Measurements from ENCODE around the gene AGFG2. TPM values are rescaled to one million over a fixed set of nuclear protein-coding genes. Genes with fewer than 3 reads are reported as not detected.

AGFG2 gene
- total RNA-seq, 4 donors from 2014 or later, result 47.1 to 62.7 (median 58.6) TPM

- intact Hi-C loops (cut with DNase I; ENCODE audit: low total_unique reads), result no loop called here
- H3K4me3 ChIP-seq (ENCODE audit: low read depth, poor library complexity, severe bottlenecking), result no peak overlapping the region
- TF ChIP-seq CTCF (IDR thresholded peaks at IDR 0.05) (no peak), POLR2A (IDR thresholded peaks at IDR 0.05) (no peak)
- DNase-seq (ENCODE audit: low spot score in 2 of 2), result no peak
- WGBS, 2 donors, result 91 to 94% methylated on average over 13 of the region's 13 CpGs
Measured at GRCh38 chr7:100576384-100576993, 37.5 kb downstream of the AGFG2 start.

GRCh38 chr7:100577103-100577502 is 38.1 kb downstream of the AGFG2 start:
- DNase-seq (ENCODE audit: low spot score in 2 of 2), result no peak
- intact Hi-C loops (cut with DNase I; ENCODE audit: low total_unique reads), result no loop called here
- TF ChIP-seq CTCF (IDR thresholded peaks at IDR 0.05) (no peak), POLR2A (IDR thresholded peaks at IDR 0.05) (no peak)
- no peak overlapping the region for H3K4me3 ChIP-seq (ENCODE audit: low read depth, poor library complexity, severe bottlenecking)
- WGBS, 2 donors, result 93 to 95% methylated on average over 23 to 24 of the region's 24 CpGs

- intact Hi-C loops (cut with DNase I; ENCODE audit: low total_unique reads), result no loop called here
- TF ChIP-seq POLR2A (IDR thresholded peaks at IDR 0.05) (no peak), CTCF (IDR thresholded peaks at IDR 0.05) (no peak)
Measured at GRCh38 chr7:100577507-100577906, 38.5 kb downstream of the AGFG2 start.

GRCh38 chr7:100578246-100579183 is 39.5 kb downstream of the AGFG2 start:
- no peak overlapping the region for H3K4me3 ChIP-seq (ENCODE audit: low read depth, poor library complexity, severe bottlenecking)
- intact Hi-C loops (cut with DNase I; ENCODE audit: low total_unique reads), result no loop called here
- no peak for TF ChIP-seq POLR2A (IDR thresholded peaks at IDR 0.05)
- no peak for TF ChIP-seq CTCF (IDR thresholded peaks at IDR 0.05)
- no peak for DNase-seq (ENCODE audit: low spot score in 2 of 2)
- WGBS, 2 donors, result 94% methylated on average over 25 to 28 of the region's 28 CpGs

More at GRCh38 chr7:100577507-100577906, 38.5 kb downstream of the AGFG2 start:
- H3K4me3 ChIP-seq (ENCODE audit: low read depth, poor library complexity, severe bottlenecking), result no peak overlapping the region
- 93 to 94% methylated on average over 12 to 14 of the region's 14 CpGs for WGBS, 2 donors
- DNase-seq (ENCODE audit: low spot score in 2 of 2), result no peak

- TF ChIP-seq POLR2A (IDR thresholded peaks at IDR 0.05), result no peak
- TF ChIP-seq CTCF (IDR thresholded peaks at IDR 0.05), result no peak
- WGBS, 2 donors, result 87 to 91% methylated on average over 11 of the region's 11 CpGs
- no peak for DNase-seq (ENCODE audit: low spot score in 2 of 2)
- no peak overlapping the region for H3K4me3 ChIP-seq (ENCODE audit: low read depth, poor library complexity, severe bottlenecking)
- intact Hi-C loops (cut with DNase I; ENCODE audit: low total_unique reads), result no loop called here
Measured at GRCh38 chr7:100580466-100581283, 41.7 kb downstream of the AGFG2 start.

All from lower leg skin (tissue), 4 donors.